CD14-positive monocyte (primary cell): ENCODE data around the gene RPL38. TPM values are rescaled to one million over a fixed set of nuclear protein-coding genes. Genes with fewer than 3 reads are reported as not detected.

Experiments used
- DNase-seq, 3 donors: peaks; one replicate each; pipeline ENCODE4 v3.0.0-alpha.2; 2011 to 2022
- H2AFZ ChIP-seq: 2 replicates; pipeline ENCODE4 v1.6.0; 2012; ENCODE audit warnings: mild to moderate bottlenecking, low read depth, low read length, inconsistent platforms; ENCODE audit not compliant: insufficient read depth, poor library complexity, severe bottlenecking
- H3K27ac ChIP-seq, 2 donors: 1 replicate in 1 of 2; 2 replicates in 1 of 2; pipeline ENCODE4 v1.5.1; 2012 to 2013; ENCODE audit warnings: low read length in 2 of 2, control low read depth in 1 of 2, inconsistent platforms in 1 of 2, low read depth in 1 of 2, mild to moderate bottlenecking in 1 of 2
- H3K27me3 ChIP-seq, 2 donors: one replicate each; pipeline versions ENCODE4 v1.6.0 to v1.6.1; 2011 to 2013; ENCODE audit warnings: low read length in 2 of 2; ENCODE audit not compliant: control insufficient read depth in 2 of 2, insufficient read depth in 2 of 2
- H3K36me3 ChIP-seq, 2 donors: replicated peaks in 1 of 2; 1 replicate in 1 of 2; 2 replicates in 1 of 2; pipeline versions ENCODE4 v1.5.1 to v1.6.1; 2012 to 2013; ENCODE audit warnings: low read length in 2 of 2, control low read depth in 1 of 2, inconsistent platforms in 1 of 2, mild to moderate bottlenecking in 1 of 2; ENCODE audit not compliant: insufficient read depth in 2 of 2, control insufficient read depth in 1 of 2
- H3K4me1 ChIP-seq, 2 donors: 1 replicate in 1 of 2; 2 replicates in 1 of 2; pipeline versions ENCODE4 v1.5.1 to v1.6.1; 2012 to 2013; ENCODE audit warnings: low read length in 2 of 2, control low read depth in 1 of 2, inconsistent platforms in 1 of 2, mild to moderate bottlenecking in 1 of 2, moderate library complexity in 1 of 2; ENCODE audit not compliant: insufficient read depth in 2 of 2, control insufficient read depth in 1 of 2
- H3K4me2 ChIP-seq: replicated peaks from 2 replicates; pipeline ENCODE3; 2012; ENCODE audit warnings: low read length, moderate library complexity, mild to moderate bottlenecking; ENCODE audit not compliant: poor library complexity, severe bottlenecking; ENCODE audit errors: extremely low read depth
- H3K4me3 ChIP-seq, 3 experiments: fragments of 200-600 bp in 1 of 3; sonication (generic) in 1 of 3; replicated peaks in 1 of 3; 1 replicate in 2 of 3; 2 replicates in 1 of 3; pipeline ENCODE4 v1.5.1; 2011 to 2013; ENCODE audit warnings: low read length in 3 of 3, mild to moderate bottlenecking in 3 of 3, control low read depth in 2 of 3, low read depth in 2 of 3, inconsistent platforms in 1 of 3, moderate library complexity in 1 of 3
- H3K79me2 ChIP-seq: 2 replicates; pipeline ENCODE4 v1.6.0; 2012; ENCODE audit warnings: mild to moderate bottlenecking, control low read depth, inconsistent platforms, low read length, moderate library complexity; ENCODE audit not compliant: insufficient read depth
- H3K9ac ChIP-seq: 2 replicates; pipeline ENCODE4 v1.6.0; 2017; ENCODE audit warnings: low read length, mild to moderate bottlenecking; ENCODE audit not compliant: insufficient read depth, poor library complexity, severe bottlenecking
- H3K9me3 ChIP-seq, 2 donors: replicated peaks in 1 of 2; 1 replicate in 1 of 2; 2 replicates in 1 of 2; pipeline versions ENCODE4 v1.5.1 to v1.6.1; 2012 to 2013; ENCODE audit warnings: low read length in 2 of 2, control low read depth in 1 of 2; ENCODE audit not compliant: control insufficient read depth in 1 of 2, insufficient read depth in 1 of 2
- H4K20me1 ChIP-seq: 2 replicates; pipeline ENCODE4 v1.6.0; 2012; ENCODE audit warnings: mild to moderate bottlenecking, low read length, control low read depth, moderate library complexity; ENCODE audit not compliant: insufficient read depth
- H3K27ac Mint-ChIP-seq, 7 donors: one replicate each; pipeline ENCODE4 v1.8.0; 2020; ENCODE audit warnings: mild to moderate bottlenecking in 7 of 7, mixed read lengths in 7 of 7, moderate library complexity in 6 of 7, inconsistent platforms in 2 of 7
- H3K27me3 Mint-ChIP-seq, 3 donors: one replicate each; pipeline ENCODE4 v1.8.0; 2021 to 2022; ENCODE audit warnings: low read depth in 3 of 3, mild to moderate bottlenecking in 3 of 3, mixed read lengths in 3 of 3, moderate library complexity in 3 of 3, inconsistent platforms in 1 of 3
- H3K36me3 Mint-ChIP-seq, 2 donors: one replicate each; pipeline ENCODE4 v1.8.0; 2020; ENCODE audit warnings: mixed read lengths in 2 of 2, inconsistent platforms in 1 of 2, mild to moderate bottlenecking in 1 of 2
- H3K4me1 Mint-ChIP-seq: one replicate; pipeline ENCODE4 v1.8.0; 2020; ENCODE audit warnings: mild to moderate bottlenecking, mixed read lengths
- H3K4me3 Mint-ChIP-seq, 2 donors: one replicate each; pipeline ENCODE4 v1.8.0; 2020; ENCODE audit warnings: mild to moderate bottlenecking in 2 of 2, mixed read lengths in 2 of 2, moderate library complexity in 1 of 2
- H3K9me3 Mint-ChIP-seq, 7 donors: one replicate each; pipeline ENCODE4 v1.8.0; 2020 to 2022; ENCODE audit warnings: mixed read lengths in 7 of 7, mild to moderate bottlenecking in 6 of 7, moderate library complexity in 6 of 7, inconsistent platforms in 2 of 7
- CTCF ChIP-seq: fragments of 200-600 bp; IDR thresholded peaks from one replicate; pipeline ENCODE4 v1.8.0; 2022; ENCODE audit warnings: antibody characterized with exemption, mild to moderate bottlenecking
- WGBS: methylation state at CpG from one replicate; pipeline ENCODE4 v1.1.5; 2013; ENCODE audit warnings: missing lambda C conversion rate; ENCODE audit not compliant: insufficient coverage; 5-methylcytosine and 5-hydroxymethylcytosine counted together
- intact Hi-C, 2 donors: fragments of 100-400 bp; cut with micrococcal nuclease; formaldehyde crosslinking; loops; one replicate each; pipeline versions ENCODE4 v1.15.0 to v1.15.1; 2023
- polyA plus RNA-seq, 3 donors: library from polyadenylated mRNA; depleted of rRNA in 1 of 3; unstranded in 2 of 3; stranded (reverse) in 1 of 3; fragments of 300-500 nt in 2 of 3; fragments of >200 nt in 1 of 3; fragmentation: Illumina TruSeq in 2 of 3; gene quantifications; 1 replicate in 2 of 3; 2 replicates in 1 of 3; pipeline ENCODE4 v1.2.3, GENCODE V29; 2012 to 2021

RPL38 gene
- polyA plus RNA-seq, 3 donors, result 379 to 1,070 (median 919) TPM

GRCh38 chr17:74183411-74183810 lies 20.1 kb upstream of the RPL38 start:
- TF ChIP-seq CTCF, result no peak

GRCh38 chr17:74185571-74186185 lies 17.8 kb upstream of the RPL38 start:
- Histone ChIP-seq H3K4me2 (no peak overlapping the region), H3K4me1 (no peaks in the 10 kb centered on the region), H3K36me3 (no peaks in the 10 kb centered on the region), H3K79me2 (no peaks in the 10 kb centered on the region), H3K27ac (no peak overlapping the region), H3K4me3 (no peak overlapping the region), H3K9me3 (no peaks in the 10 kb centered on the region), H2AFZ (no peak overlapping the region), H3K9ac (no peak overlapping the region), H4K20me1 (no peaks in the 10 kb centered on the region), H3K27me3 (no peaks in the 10 kb centered on the region)
- TF ChIP-seq CTCF, result no peak
- intact Hi-C loops, result no loop called here
- DNase-seq, result no peak
- H3K4me1 Mint-ChIP-seq, result no peaks in the 10 kb centered on the region
- no peak overlapping the region for H3K27ac Mint-ChIP-seq
- H3K4me3 Mint-ChIP-seq, result no peak overlapping the region
- no peaks in the 10 kb centered on the region for H3K9me3 Mint-ChIP-seq
- no peaks in the 10 kb centered on the region for H3K36me3 Mint-ChIP-seq
- H3K27me3 Mint-ChIP-seq, result peaks cover 0 to 8% (median 5%) of the 10 kb centered on the region in 3 donors
- 83% methylated on average over 2 of the region's 9 CpGs for WGBS

More at GRCh38 chr17:74183411-74183810, 20.1 kb upstream of the RPL38 start:
- Histone ChIP-seq H4K20me1 (no peaks in the 10 kb centered on the region), H3K4me3 (no peak overlapping the region), H3K27ac (no peak overlapping the region), H3K79me2 (no peaks in the 10 kb centered on the region), H3K9ac (no peak overlapping the region), H3K4me2 (no peak overlapping the region), H3K9me3 (no peaks in the 10 kb centered on the region), H3K27me3 (no peaks in the 10 kb centered on the region), H3K36me3 (no peaks in the 10 kb centered on the region), H3K4me1 (no peaks in the 10 kb centered on the region), H2AFZ (no peak overlapping the region)
- intact Hi-C loops, result no loop called here
- Mint-ChIP-seq H3K27ac (no peak overlapping the region), H3K36me3 (no peaks in the 10 kb centered on the region), H3K27me3 (peaks cover under 1 to 6% (median 4%) of the 10 kb centered on the region in 3 donors), H3K4me3 (no peak overlapping the region), H3K4me1 (no peaks in the 10 kb centered on the region), H3K9me3 (peaks cover 0 to 4% (median 3%) of the 10 kb centered on the region in 7 donors)
- DNase-seq, result no peak
- WGBS, result 97% methylated on average over 5 of the region's 9 CpGs
